ENCODE results near the gene CGNL1.

CGNL1 gene

GRCh38 chr15:57503051-57503702, 126.9 kb downstream of the CGNL1 start:
- DNase-seq: no peak

- no peak for DNase-seq
These were observed 127.8 kb downstream of the CGNL1 start for GRCh38 chr15:57503911-57504598.

GRCh38 chr15:57504599-57504940, 128.3 kb downstream of the CGNL1 start:
- no peak for DNase-seq

- DNase-seq: no peak
These were observed 128.9 kb downstream of the CGNL1 start for GRCh38 chr15:57505056-57505715.

- DNase-seq: no peak
These were observed 129.7 kb downstream of the CGNL1 start for GRCh38 chr15:57505949-57506391.

GRCh38 chr15:57506422-57506821, 130.1 kb downstream of the CGNL1 start:
- DNase-seq: no peak

GRCh38 chr15:57507111-57507510, 130.8 kb downstream of the CGNL1 start:
- DNase-seq: no peak

GRCh38 chr15:57509126-57509525, 132.8 kb downstream of the CGNL1 start:
- no peak for DNase-seq

- DNase-seq: no peak
These were observed 133.7 kb downstream of the CGNL1 start for GRCh38 chr15:57509965-57510364.

- peak; percentile 10 for DNase-seq
These were observed 134.3 kb downstream of the CGNL1 start for GRCh38 chr15:57510647-57511046.

- DNase-seq: no peak
These were observed 140.2 kb downstream of the CGNL1 start for GRCh38 chr15:57516327-57517029.

GRCh38 chr15:57517030-57517671, 140.8 kb downstream of the CGNL1 start:
- DNase-seq: no peak

GRCh38 chr15:57518779-57519405, 142.6 kb downstream of the CGNL1 start:
- no peak for DNase-seq

- DNase-seq: no peak
These were observed 143.5 kb downstream of the CGNL1 start for GRCh38 chr15:57519806-57520205.

GRCh38 chr15:57521503-57521902, 145.2 kb downstream of the CGNL1 start:
- DNase-seq: no peak

GRCh38 chr15:57522148-57522547, 145.8 kb downstream of the CGNL1 start:
- DNase-seq: peak; percentile 38

- DNase-seq: no peak
These were observed 149.3 kb downstream of the CGNL1 start for GRCh38 chr15:57525581-57525980.

GRCh38 chr15:57526076-57526475, 149.8 kb downstream of the CGNL1 start:
- DNase-seq: no peak

GRCh38 chr15:57526615-57527014, 150.3 kb downstream of the CGNL1 start:
- DNase-seq: no peak

GRCh38 chr15:57527382-57528091, 151.2 kb downstream of the CGNL1 start:
- DNase-seq: peak; percentile 67

- DNase-seq: peak; percentile 11
These were observed 152.7 kb downstream of the CGNL1 start for GRCh38 chr15:57528940-57529565.

All from NCI-H446 treated with DMSO at 0.1 percent for 48 hours (cell line).